ENCODE results near the gene MYO9A.

The MYO9A gene

GRCh38 chr15:72117486-72118016 is 399 bp downstream of the MYO9A start:
- ChIA-PET CTCF (interaction anchor here (0.6 to 1.6 kb wide), 2 partner anchors 12 kb away, joined by 3 read pairs; no protein-coding TSS in a partner anchor), POLR2A (interaction anchor here (1.3 kb wide), 1 partner anchor 10 kb away, joined by 4 read pairs; no protein-coding TSS in a partner anchor)
- DNase-seq (ENCODE audit: low read depth, low spot score): no peak
- peak overlapping the region; percentile 91 for H3K4me3 ChIP-seq (ENCODE audit: low read depth, low read length)
- no peak for TF ChIP-seq CTCF (IDR thresholded peaks at IDR 0.05; ENCODE audit: insufficient read depth, low read length, missing control alignments)

DNA sequence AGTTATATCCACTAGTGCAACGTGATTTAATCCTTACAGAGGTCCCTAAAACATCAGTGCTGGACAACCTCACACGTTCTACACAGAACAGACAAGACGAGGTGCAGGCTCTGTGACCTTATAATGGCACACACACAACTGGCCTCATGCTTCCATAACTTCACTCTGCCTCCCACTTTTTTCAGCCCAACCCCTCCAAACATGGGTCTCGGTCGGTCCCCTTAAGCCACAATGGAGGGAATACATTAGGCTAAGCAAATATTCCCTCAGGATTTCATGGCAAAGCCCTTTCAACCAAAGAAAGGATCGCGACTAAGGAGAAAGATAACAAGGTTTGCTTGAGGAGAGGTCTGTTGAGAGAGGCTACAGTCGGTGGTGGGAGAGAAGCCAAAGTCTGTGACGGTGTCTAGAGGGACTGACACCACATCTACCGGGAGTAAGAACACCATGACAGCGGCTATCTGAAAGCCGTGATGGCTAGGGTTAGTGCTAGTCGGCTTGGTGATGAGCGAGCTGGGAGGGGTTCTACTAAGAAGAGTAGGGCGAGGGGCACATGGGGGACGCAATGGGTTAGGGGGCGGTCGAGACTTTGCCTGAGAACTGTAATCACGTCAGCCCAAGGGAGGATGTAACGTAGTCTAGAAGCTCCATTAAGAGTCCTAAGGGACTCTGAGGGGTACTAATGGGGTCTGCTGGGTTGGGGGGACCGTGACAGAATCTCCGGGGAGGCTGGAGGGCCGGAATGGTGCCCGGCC is 1.0 kb downstream of the MYO9A start:
- peak overlapping the region; percentile 91 for H3K4me3 ChIP-seq (ENCODE audit: low read depth, low read length)
- no peak for DNase-seq (ENCODE audit: low read depth, low spot score)
- no peak for TF ChIP-seq CTCF (IDR thresholded peaks at IDR 0.05; ENCODE audit: insufficient read depth, low read length, missing control alignments)
- ChIA-PET POLR2A (no interaction called here), CTCF (interaction anchor here (1.0 kb wide), 1 partner anchor 39 kb away, joined by 3 read pairs; no protein-coding TSS in a partner anchor)

GRCh38 chr15:72113347-72114031 is 4.5 kb downstream of the MYO9A start:
- ChIA-PET POLR2A (no interaction called here), CTCF (interaction anchor here (1.4 kb wide), 1 partner anchor 17 kb away, joined by 3 read pairs; no protein-coding TSS in a partner anchor)
- TF ChIP-seq CTCF (IDR thresholded peaks at IDR 0.05; ENCODE audit: insufficient read depth, low read length, missing control alignments): no peak
- DNase-seq (ENCODE audit: low read depth, low spot score): no peak
- no peak overlapping the region for H3K4me3 ChIP-seq (ENCODE audit: low read depth, low read length)

DNA sequence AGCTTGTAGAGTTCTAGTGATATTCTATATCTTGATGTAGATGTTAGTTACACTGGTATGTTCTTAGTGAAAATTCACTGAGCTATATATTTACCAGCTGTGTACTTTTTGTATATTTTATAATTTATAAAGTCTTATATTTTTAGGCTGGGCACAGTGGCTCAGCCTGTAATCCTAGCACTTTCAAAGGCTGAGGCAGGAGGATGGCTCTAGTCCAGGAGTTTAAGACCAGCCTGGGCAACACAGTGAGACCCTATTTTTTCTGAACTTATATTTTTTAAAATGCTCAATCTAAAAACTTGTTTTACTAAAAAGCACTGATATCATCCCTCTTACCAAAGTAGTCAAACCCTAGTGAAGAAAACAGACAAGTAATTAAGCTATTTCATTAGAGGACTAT is 5.1 kb downstream of the MYO9A start:
- ChIA-PET POLR2A (no interaction called here), CTCF (interaction anchor here (1.4 kb wide), 1 partner anchor 16 kb away, joined by 3 read pairs; no protein-coding TSS in a partner anchor)
- DNase-seq (ENCODE audit: low read depth, low spot score): no peak
- H3K4me3 ChIP-seq (ENCODE audit: low read depth, low read length): no peak overlapping the region
- no peak for TF ChIP-seq CTCF (IDR thresholded peaks at IDR 0.05; ENCODE audit: insufficient read depth, low read length, missing control alignments)

DNA sequence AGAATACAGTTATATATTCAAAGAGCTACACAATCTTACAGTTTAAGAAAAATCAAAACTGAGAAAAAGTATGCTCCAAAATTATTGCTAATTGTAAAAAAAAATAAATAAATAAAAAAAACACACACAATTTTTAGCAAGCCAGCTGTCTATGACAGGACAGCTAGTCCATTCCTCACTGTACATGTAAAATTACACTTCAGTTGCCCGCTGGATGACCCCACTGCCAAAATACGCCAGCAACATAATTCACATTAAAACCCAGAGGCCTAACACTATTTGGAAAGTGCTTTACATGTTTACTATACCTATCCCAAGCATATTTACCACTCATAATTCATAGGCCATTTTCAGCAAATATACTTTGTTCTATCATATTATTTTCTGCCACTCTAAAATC is 5.8 kb downstream of the MYO9A start:
- TF ChIP-seq CTCF (IDR thresholded peaks at IDR 0.05; ENCODE audit: insufficient read depth, low read length, missing control alignments): no peak
- ChIA-PET POLR2A (no interaction called here), CTCF (interaction anchor here (1.5 kb wide), 1 partner anchor 10 kb away, joined by 3 read pairs; no protein-coding TSS in a partner anchor)
- H3K4me3 ChIP-seq (ENCODE audit: low read depth, low read length): no peak overlapping the region
- DNase-seq (ENCODE audit: low read depth, low spot score): no peak

DNA sequence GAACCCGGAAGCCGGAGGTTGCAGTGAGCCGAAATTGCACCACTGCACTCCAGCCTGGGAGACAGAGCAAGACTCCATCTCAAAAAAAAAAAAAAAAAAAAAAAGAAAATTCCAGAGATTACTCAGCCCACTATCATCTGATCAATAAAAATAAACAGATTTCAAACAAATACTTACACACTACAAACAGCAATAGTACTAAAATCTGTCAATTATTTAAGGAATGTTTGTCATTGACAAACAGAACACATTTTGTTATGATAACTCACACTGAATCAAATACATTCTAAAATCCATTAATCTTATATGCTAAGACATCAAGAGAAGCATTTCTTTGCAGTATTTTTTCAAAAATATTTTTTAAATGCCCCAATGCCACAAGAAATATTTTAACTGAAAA is 7.6 kb downstream of the MYO9A start:
- no peak for TF ChIP-seq CTCF (IDR thresholded peaks at IDR 0.05; ENCODE audit: insufficient read depth, low read length, missing control alignments)
- ChIA-PET POLR2A (no interaction called here), CTCF (no interaction called here)
- DNase-seq (ENCODE audit: low read depth, low spot score): no peak
- H3K4me3 ChIP-seq (ENCODE audit: low read depth, low read length): no peak overlapping the region

All from AG04449 (cell line).